IPS-15b (cell line): ENCODE data around the gene PHF20.
"Not testable (repeated sequence)": the region's sequence is repeated elsewhere in the genome, so short reads cannot be mapped to it uniquely, and the experiment has no call there.

ENCODE experiments used
- H3K27me3 ChIP-seq: one replicate; pipeline ENCODE4 v1.6.1; 2013; ENCODE audit warnings: low read length; ENCODE audit not compliant: control insufficient read depth, insufficient read depth
- H3K36me3 ChIP-seq: one replicate; pipeline ENCODE4 v1.6.1; 2013; ENCODE audit warnings: low read length; ENCODE audit not compliant: control insufficient read depth, insufficient read depth
- H3K4me1 ChIP-seq: one replicate; pipeline ENCODE4 v1.6.1; 2013; ENCODE audit warnings: mild to moderate bottlenecking, low read length; ENCODE audit not compliant: control insufficient read depth, insufficient read depth
- H3K4me3 ChIP-seq: one replicate; pipeline ENCODE4 v1.5.1; 2013; ENCODE audit warnings: low read depth, low read length
- H3K9ac ChIP-seq: one replicate; pipeline ENCODE4 v1.6.1; 2013; ENCODE audit warnings: low read depth, mild to moderate bottlenecking, low read length
- H3K9me3 ChIP-seq: one replicate; pipeline ENCODE4 v1.6.1; 2013; ENCODE audit warnings: mild to moderate bottlenecking, low read length; ENCODE audit not compliant: control insufficient read depth, insufficient read depth

PHF20 gene

GRCh38 chr20:35883336-35883777 lies 111.5 kb downstream of the PHF20 start:
- H3K4me3 ChIP-seq, result no peak overlapping the region
- H3K36me3 ChIP-seq, result no peaks in the 10 kb centered on the region
- H3K27me3 ChIP-seq, result no peaks in the 10 kb centered on the region
- H3K9ac ChIP-seq, result no peak overlapping the region
- no peaks in the 10 kb centered on the region for H3K9me3 ChIP-seq
- H3K4me1 ChIP-seq, result no peaks in the 10 kb centered on the region

- no peaks in the 10 kb centered on the region for H3K9me3 ChIP-seq
- H3K4me1 ChIP-seq, result no peaks in the 10 kb centered on the region
- H3K4me3 ChIP-seq, result no peak overlapping the region
- H3K9ac ChIP-seq, result no peak overlapping the region
- no peaks in the 10 kb centered on the region for H3K36me3 ChIP-seq
- H3K27me3 ChIP-seq, result no peaks in the 10 kb centered on the region
Observed at GRCh38 chr20:35883778-35884540, 112.1 kb downstream of the PHF20 start.

DNA sequence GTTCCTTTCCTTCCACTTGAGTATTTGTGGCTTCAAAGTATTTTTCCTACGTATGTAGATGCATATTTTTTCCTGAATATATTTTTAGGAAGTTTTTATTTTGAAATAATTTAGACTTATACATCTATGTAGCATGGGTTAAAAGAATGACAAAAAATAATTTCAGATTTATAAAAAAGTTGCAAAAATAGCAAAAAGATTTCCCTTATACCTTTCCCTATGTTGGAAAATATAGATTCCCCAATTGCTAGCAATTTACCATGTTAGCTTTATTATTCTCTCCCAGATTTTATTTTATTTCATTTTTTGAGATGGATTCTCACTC lies 112.7 kb downstream of the PHF20 start:
- H3K9ac ChIP-seq, result no peak overlapping the region
- no peak overlapping the region for H3K4me3 ChIP-seq
- no peaks in the 10 kb centered on the region for H3K4me1 ChIP-seq
- no peaks in the 10 kb centered on the region for H3K9me3 ChIP-seq
- H3K36me3 ChIP-seq, result no peaks in the 10 kb centered on the region
- no peaks in the 10 kb centered on the region for H3K27me3 ChIP-seq

- Histone ChIP-seq H3K4me3 (no peak overlapping the region), H3K36me3 (no peaks in the 10 kb centered on the region), H3K27me3 (no peaks in the 10 kb centered on the region), H3K9ac (no peak overlapping the region), H3K9me3 (no peaks in the 10 kb centered on the region), H3K4me1 (no peaks in the 10 kb centered on the region)
Observed at GRCh38 chr20:35885212-35885611, 113.4 kb downstream of the PHF20 start.

DNA sequence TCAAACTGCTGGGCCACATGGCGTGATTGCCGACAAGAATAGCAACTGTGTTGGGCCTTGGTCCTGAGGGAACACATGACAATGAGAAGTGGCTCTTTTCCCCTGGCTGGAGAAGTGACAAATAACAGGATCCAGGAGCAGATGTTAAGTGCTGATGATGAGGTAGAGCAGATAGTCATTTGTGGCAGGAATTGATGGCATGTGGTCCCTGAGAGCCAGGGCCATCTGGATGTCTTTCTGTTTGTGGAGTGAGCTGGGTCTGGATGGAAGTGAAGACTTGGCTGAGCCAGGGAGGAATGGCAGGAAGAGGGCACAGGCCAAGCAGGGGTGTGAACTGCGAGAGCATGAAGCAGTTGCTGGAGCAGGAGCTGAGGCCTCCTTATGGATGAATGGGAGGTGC lies 114.7 kb downstream of the PHF20 start:
- Histone ChIP-seq H3K27me3 (no peaks in the 10 kb centered on the region), H3K4me3 (no peak overlapping the region), H3K9me3 (no peaks in the 10 kb centered on the region), H3K4me1 (no peaks in the 10 kb centered on the region), H3K36me3 (no peaks in the 10 kb centered on the region), H3K9ac (no peak overlapping the region)

DNA sequence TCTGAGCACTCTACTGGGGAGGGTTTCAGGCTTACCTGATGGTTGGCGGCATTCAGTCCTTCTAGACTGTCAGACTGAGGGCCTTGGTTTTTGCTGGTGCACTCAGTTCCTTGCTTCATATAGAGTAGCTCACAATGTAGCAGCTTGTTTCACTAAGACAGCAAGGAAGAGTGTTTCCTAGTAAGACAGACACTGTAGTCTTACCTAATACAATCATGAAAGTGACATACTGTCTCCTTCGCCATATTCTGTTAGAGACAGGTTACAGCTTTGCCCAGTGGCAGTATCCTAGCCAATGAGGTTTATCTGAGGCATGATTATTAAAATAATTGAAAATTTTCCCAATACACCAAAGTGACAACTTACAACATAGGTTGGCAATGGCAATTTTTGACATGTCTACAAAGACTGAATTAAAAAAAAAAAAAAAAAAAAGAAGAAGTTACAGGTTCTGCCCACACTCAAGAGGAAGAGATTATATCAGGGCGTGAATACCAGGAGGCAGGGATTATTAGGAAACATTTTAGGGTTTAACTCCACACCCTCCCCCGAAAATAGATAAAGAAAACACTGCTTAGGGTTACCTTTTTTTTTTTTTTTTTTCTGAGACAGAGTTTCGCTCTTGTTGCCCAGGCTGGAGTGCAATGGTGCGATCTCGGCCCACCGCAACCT lies 115.7 kb downstream of the PHF20 start:
- H3K36me3 ChIP-seq, result no peaks in the 10 kb centered on the region
- H3K4me1 ChIP-seq, result no peaks in the 10 kb centered on the region
- H3K4me3 ChIP-seq, result no peak overlapping the region

GRCh38 chr20:35888657-35889056 lies 116.8 kb downstream of the PHF20 start:
- H3K4me3 ChIP-seq, result no peak overlapping the region
- H3K9ac ChIP-seq, result no peak overlapping the region
- H3K36me3 ChIP-seq, result no peaks in the 10 kb centered on the region
- no peaks in the 10 kb centered on the region for H3K27me3 ChIP-seq
- no peaks in the 10 kb centered on the region for H3K9me3 ChIP-seq
- H3K4me1 ChIP-seq, result no peaks in the 10 kb centered on the region

More for the DNA sequence above, 115.7 kb downstream of the PHF20 start:
- Histone ChIP-seq H3K9ac (no peak overlapping the region), H3K27me3 (no peaks in the 10 kb centered on the region), H3K9me3 (no peaks in the 10 kb centered on the region)

DNA sequence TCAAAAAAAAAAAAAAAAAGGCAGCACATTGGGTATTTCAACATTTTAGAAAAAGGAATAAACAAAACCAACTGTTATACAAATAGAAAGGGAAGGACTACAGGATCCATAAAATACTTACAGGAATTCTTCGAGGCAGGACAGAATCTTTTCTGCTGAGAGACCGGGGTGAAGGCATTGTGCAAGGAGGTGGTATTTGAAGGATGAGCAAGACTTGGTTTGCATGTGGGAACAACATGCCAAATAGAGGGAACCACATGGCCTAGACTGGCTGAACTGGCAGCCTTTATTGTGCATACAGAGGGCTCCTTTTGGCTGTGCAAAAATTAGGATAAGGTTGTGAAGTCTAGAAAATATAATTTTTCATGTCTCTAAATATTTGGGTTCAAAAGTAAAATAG lies 119.6 kb downstream of the PHF20 start:
- Histone ChIP-seq H3K4me3 (no peak overlapping the region), H3K9ac (no peak overlapping the region), H3K9me3 (no peaks in the 10 kb centered on the region), H3K36me3 (no peaks in the 10 kb centered on the region), H3K4me1 (no peaks in the 10 kb centered on the region), H3K27me3 (no peaks in the 10 kb centered on the region)

DNA sequence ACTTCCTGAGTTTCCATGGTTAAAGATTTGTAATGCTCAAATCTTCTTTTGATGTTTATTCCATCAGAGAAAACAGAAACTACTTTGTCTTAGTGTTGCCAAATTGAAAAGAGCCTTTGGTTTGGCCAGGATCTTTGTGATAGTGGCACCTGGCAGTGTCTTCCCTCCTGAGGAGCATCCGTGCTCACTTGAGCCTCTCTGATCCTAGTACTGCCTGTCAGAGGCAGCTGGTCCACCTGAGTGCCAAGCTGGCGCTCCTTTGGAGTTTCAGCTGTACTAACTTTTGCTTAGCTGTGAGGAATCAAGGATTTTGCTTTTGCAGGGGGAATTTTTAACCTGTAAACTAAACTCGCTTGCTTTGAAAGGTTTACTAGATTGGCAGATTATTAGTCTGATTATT lies 121.1 kb downstream of the PHF20 start:
- no peaks in the 10 kb centered on the region for H3K4me1 ChIP-seq
- H3K4me3 ChIP-seq, result no peak overlapping the region
- H3K9ac ChIP-seq, result no peak overlapping the region
- H3K36me3 ChIP-seq, result no peaks in the 10 kb centered on the region
- no peaks in the 10 kb centered on the region for H3K27me3 ChIP-seq
- H3K9me3 ChIP-seq, result no peaks in the 10 kb centered on the region

DNA sequence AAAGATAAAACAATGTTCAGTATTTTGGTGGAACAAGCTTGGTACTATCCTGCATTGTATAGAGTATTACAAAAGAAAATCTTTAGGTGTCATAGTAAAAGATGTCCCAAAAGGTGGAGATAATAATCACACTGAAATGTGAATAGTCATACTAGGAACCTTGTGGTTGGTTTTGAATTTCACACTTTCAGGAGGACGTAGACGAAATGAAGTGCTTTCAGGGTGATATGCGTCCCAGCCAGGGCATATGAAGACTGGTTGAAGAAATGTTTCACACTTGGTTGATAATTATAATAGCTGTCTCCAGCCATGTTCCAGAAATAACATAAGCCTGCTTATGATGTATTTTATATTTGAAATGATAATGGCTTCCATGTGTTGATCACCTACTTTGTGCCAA lies 122.1 kb downstream of the PHF20 start:
- no peaks in the 10 kb centered on the region for H3K36me3 ChIP-seq
- no peaks in the 10 kb centered on the region for H3K27me3 ChIP-seq
- H3K4me1 ChIP-seq, result no peaks in the 10 kb centered on the region
- no peak overlapping the region for H3K4me3 ChIP-seq
- H3K9me3 ChIP-seq, result no peaks in the 10 kb centered on the region
- no peak overlapping the region for H3K9ac ChIP-seq

- not testable (repeated sequence) for H3K36me3 ChIP-seq, H3K9ac ChIP-seq, H3K4me1 ChIP-seq, H3K4me3 ChIP-seq, H3K9me3 ChIP-seq, H3K27me3 ChIP-seq
Observed at GRCh38 chr20:35895516-35895915, 123.7 kb downstream of the PHF20 start.

DNA sequence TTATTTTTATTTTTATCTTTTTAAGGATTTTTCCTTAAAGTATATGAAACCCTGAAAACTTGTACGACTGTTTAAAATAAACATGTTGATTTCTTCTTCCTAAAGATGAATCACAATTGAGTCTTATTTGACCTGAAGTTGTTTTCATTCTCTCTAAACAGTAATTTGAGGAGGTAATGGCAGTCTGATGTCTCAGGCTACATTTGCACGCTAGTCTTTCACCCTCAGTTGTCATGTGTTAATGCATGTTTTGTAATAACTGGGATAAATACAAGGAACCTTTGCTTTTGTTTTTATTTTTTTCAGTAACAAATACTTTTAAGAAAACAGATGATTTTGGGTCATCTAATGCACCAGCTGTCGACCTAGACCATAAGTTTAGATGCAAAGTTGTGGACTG lies 127.2 kb downstream of the PHF20 start:
- no peak overlapping the region for H3K4me3 ChIP-seq
- no peak overlapping the region for H3K9ac ChIP-seq
- H3K27me3 ChIP-seq, result no peaks in the 10 kb centered on the region
- H3K36me3 ChIP-seq, result peaks cover 5% of the 10 kb centered on the region
- H3K9me3 ChIP-seq, result no peaks in the 10 kb centered on the region
- no peaks in the 10 kb centered on the region for H3K4me1 ChIP-seq
